Endothelial cell of umbilical vein (primary cell): ENCODE data around the gene UBE2I. TPM values are rescaled to one million over a fixed set of nuclear protein-coding genes. Genes with fewer than 3 reads are reported as not detected.

Source experiments
- BruUV-seq: library from RNA; stranded (reverse); fragments of 400-500 nt; replicated peaks from 2 replicates; lab custom pipeline; 2021; lab: Mats Ljungman, UMichigan
- CTCF ChIA-PET: fragments of 300-600, 350-600 bp; sonication (Branson Sonifier 250); formaldehyde crosslinking; loops from one replicate; lab custom pipeline; 2021; ENCODE audit warnings: antibody characterized with exemption, inconsistent platforms; lab: Charles Lee
- POLR2A ChIA-PET: fragments of 300-600, 350-600 bp; sonication (Branson Sonifier 250); formaldehyde crosslinking; loops from one replicate; lab custom pipeline; 2021; ENCODE audit warnings: antibody characterized with exemption, inconsistent platforms; lab: Charles Lee
- DNase-seq: peaks from one replicate; pipeline ENCODE4 v3.0.0-alpha.2; 2011; ENCODE audit warnings: low read depth, low spot score
- FAIRE-seq: peaks from 2 replicates; lab custom pipeline; 2011; peaks lifted over from hg19 to GRCh38; lab: Jason Lieb, UNC
- H2AFZ ChIP-seq: 2 replicates; pipeline ENCODE4 v1.6.0; 2012; ENCODE audit warnings: low read depth, low read length, control low read depth, inconsistent platforms
- H3K27ac ChIP-seq: 2 replicates; pipeline ENCODE4 v1.5.1; 2011; ENCODE audit warnings: low read depth, mild to moderate bottlenecking, control low read depth, low read length, moderate library complexity; ENCODE audit not compliant: insufficient read depth
- H3K27me3 ChIP-seq, 2 experiments: 2 replicates each; pipeline versions ENCODE4 v1.6.0 to v1.6.1; 2011; ENCODE audit warnings: low read length in 2 of 2, mixed read lengths in 1 of 2; ENCODE audit not compliant: control insufficient read depth in 2 of 2, insufficient read depth in 2 of 2
- H3K36me3 ChIP-seq, 2 experiments: 2 replicates in 1 of 2; 3 replicates in 1 of 2; pipeline ENCODE4 v1.5.1; 2011; ENCODE audit warnings: low read length in 2 of 2, mild to moderate bottlenecking in 1 of 2, moderate library complexity in 1 of 2; ENCODE audit not compliant: control insufficient read depth in 2 of 2, insufficient read depth in 2 of 2; ENCODE audit errors: extremely low read depth in 1 of 2
- H3K4me1 ChIP-seq: 3 replicates; pipeline ENCODE4 v1.5.1; 2011; ENCODE audit warnings: mild to moderate bottlenecking, low read length; ENCODE audit not compliant: control insufficient read depth, insufficient read depth; ENCODE audit errors: extremely low read depth
- H3K4me2 ChIP-seq: 2 replicates; pipeline ENCODE4 v1.6.1; 2011; ENCODE audit warnings: low read length, control low read depth, mixed read lengths; ENCODE audit not compliant: insufficient read depth
- H3K4me3 ChIP-seq, 3 experiments: fragments of 200-600 bp in 1 of 3; sonication (generic), shearing (Covaris generic) in 1 of 3; replicated peaks in 1 of 3; 2 replicates each; pipeline ENCODE4 v1.5.1; 2011 to 2016; ENCODE audit warnings: control low read depth in 3 of 3, low read length in 3 of 3, mild to moderate bottlenecking in 2 of 3, inconsistent platforms in 1 of 3, low read depth in 1 of 3, moderate library complexity in 1 of 3; ENCODE audit not compliant: insufficient read depth in 1 of 3
- H3K79me2 ChIP-seq: 2 replicates; pipeline ENCODE4 v1.6.0; 2012; ENCODE audit warnings: low read length, inconsistent platforms; ENCODE audit not compliant: control insufficient read depth, insufficient read depth
- H3K9ac ChIP-seq: replicated peaks from 2 replicates; pipeline ENCODE3; 2011; ENCODE audit warnings: low read length, control low read depth; ENCODE audit not compliant: insufficient read depth; ENCODE audit errors: extremely low read depth
- H3K9me1 ChIP-seq: replicated peaks from 3 replicates; pipeline ENCODE4 v1.6.0; 2011; ENCODE audit warnings: mild to moderate bottlenecking, low read length; ENCODE audit not compliant: control insufficient read depth, insufficient read depth; ENCODE audit errors: extremely low read depth
- H3K9me3 ChIP-seq: replicated peaks from 2 replicates; pipeline ENCODE4 v1.5.1; 2012; ENCODE audit warnings: low read length, inconsistent platforms; ENCODE audit not compliant: control insufficient read depth, insufficient read depth
- H4K20me1 ChIP-seq: replicated peaks from 2 replicates; pipeline ENCODE3; 2011; ENCODE audit warnings: mild to moderate bottlenecking, low read length; ENCODE audit not compliant: control insufficient read depth, insufficient read depth; ENCODE audit errors: extremely low read depth
- CTCF ChIP-seq, 2 donors: IDR thresholded peaks; 1 replicate in 1 of 2; 2 replicates in 1 of 2; pipeline ENCODE4 v1.5.1; 2011; ENCODE audit warnings: low read length in 2 of 2, mild to moderate bottlenecking in 2 of 2, moderate library complexity in 2 of 2, control low read depth in 1 of 2, inconsistent platforms in 1 of 2, low read depth in 1 of 2; ENCODE audit not compliant: insufficient read depth in 1 of 2; ENCODE audit errors: extremely low read depth in 1 of 2
- EZH2 ChIP-seq: IDR thresholded peaks from 2 replicates; pipeline ENCODE4 v1.6.1; 2012; ENCODE audit warnings: borderline replicate concordance, low read depth, mild to moderate bottlenecking, moderate library complexity, low read length, inconsistent platforms; ENCODE audit not compliant: severe bottlenecking
- FOS ChIP-seq: IDR thresholded peaks from 2 replicates; pipeline ENCODE4 v1.6.1; 2011; ENCODE audit warnings: mild to moderate bottlenecking, low read length, moderate library complexity, borderline replicate concordance; ENCODE audit not compliant: insufficient read depth
- GATA2 ChIP-seq: IDR thresholded peaks from 2 replicates; pipeline ENCODE4 v1.7.0; 2011; ENCODE audit warnings: low read depth, mild to moderate bottlenecking, moderate library complexity, mixed read lengths, low read length; ENCODE audit not compliant: insufficient read length, insufficient read depth
- JUN ChIP-seq: IDR thresholded peaks from 2 replicates; pipeline ENCODE4 v1.6.1; 2011; ENCODE audit warnings: borderline replicate concordance, low read depth; ENCODE audit not compliant: insufficient read length, insufficient read depth
- MAX ChIP-seq: IDR thresholded peaks from 2 replicates; pipeline ENCODE4 v1.6.1; 2011; ENCODE audit not compliant: insufficient read depth, insufficient read length
- MYC ChIP-seq: IDR thresholded peaks from one replicate; pipeline ENCODE4 v1.6.1; 2011; ENCODE audit warnings: mild to moderate bottlenecking, low read depth, low read length
- POLR2A ChIP-seq: IDR thresholded peaks from 2 replicates; pipeline ENCODE4 v1.6.1; 2012; ENCODE audit warnings: low read depth, mild to moderate bottlenecking, control low read depth, low read length
- POLR2AphosphoS5 ChIP-seq: IDR thresholded peaks from 2 replicates; pipeline ENCODE4 v1.6.1; 2012; ENCODE audit warnings: low read depth, mild to moderate bottlenecking, control low read depth, low read length, moderate library complexity; ENCODE audit not compliant: insufficient read depth
- dilution Hi-C: fragments of 300-500 bp; cut with MboI; formaldehyde crosslinking; loops from one replicate; pipeline ENCODE4 v1.15.0; 2019; ENCODE audit warnings: low sequenced_read_pairs; ENCODE audit not compliant: extremely low pct_ligation_motif_present
- intact Hi-C: fragments of 100-400 bp; cut with micrococcal nuclease; formaldehyde crosslinking; loops from one replicate; pipeline ENCODE4 v1.10.0; 2022
- polyA plus RNA-seq, 4 experiments: library from polyadenylated mRNA; depleted of rRNA in 3 of 4; stranded (reverse) in 3 of 4; unstranded in 1 of 4; fragments of >200 nt; gene quantifications; 2 replicates each; pipeline versions ENCODE4 v1.2.1 to v1.2.3, GENCODE V29; 2011 to 2012; ENCODE audit warnings: missing spikeins in 1 of 4
- total RNA-seq: library from RNA; stranded (reverse); gene quantifications from 2 replicates; pipeline ENCODE4 v1.2.3, GENCODE V29; 2021

Gene UBE2I
- total and polyA plus RNA-seq, 2 donors (not counting 3 experiments of a cell fraction or from before 2014, with no cell fraction given): 122 to 233 TPM

- H3K9me1 ChIP-seq: no peaks in the 10 kb centered on the region
- no peaks in the 10 kb centered on the region for H4K20me1 ChIP-seq
- intact Hi-C loops (no loop called here), dilution Hi-C loops (no loop called here)
- no peak overlapping the region for H3K4me2 ChIP-seq
- peaks cover 44% of the 10 kb centered on the region for H3K79me2 ChIP-seq
- DNase-seq: no peak
- H2AFZ ChIP-seq: no peak overlapping the region
- TF ChIP-seq GATA2 (no peak), MYC (no peak), JUN (no peak), FOS (no peak), MAX (no peak), CTCF (IDR thresholded peaks at IDR 0.05; ENCODE audit: extremely low read depth in 1 of 2, insufficient read depth in 1 of 2, low read depth in 1 of 2, low read length in 2 of 2) (no peak), POLR2A (no peak), POLR2AphosphoS5 (no peak), EZH2 (no peak)
- no peaks in the 10 kb centered on the region for H3K27me3 ChIP-seq
- no peak overlapping the region for H3K4me3 ChIP-seq
- H3K4me1 ChIP-seq: no peaks in the 10 kb centered on the region
- H3K9me3 ChIP-seq: no peaks in the 10 kb centered on the region
- H3K36me3 ChIP-seq: peaks cover 5 to 20% of the 10 kb centered on the region in 2 experiments
- ChIA-PET POLR2A (no interaction called here), CTCF (interaction anchor here (1.0 kb wide), 1 partner anchor 15 kb away, joined by 3 read pairs; no protein-coding TSS in a partner anchor)
- no peak overlapping the region for H3K27ac ChIP-seq
- H3K9ac ChIP-seq: no peak overlapping the region
- BruUV-seq: no TSS peak
- no peak for FAIRE-seq
These were observed 48.6 kb downstream of the UBE2I start for GRCh38 chr16:1357906-1358566.
